ENCODE data around the gene KCNG4. TPM values are rescaled to one million over a fixed set of nuclear protein-coding genes. Genes with fewer than 3 reads are reported as not detected.

The KCNG4 gene
- total and polyA plus RNA-seq, 4 donors = not detected

DNA sequence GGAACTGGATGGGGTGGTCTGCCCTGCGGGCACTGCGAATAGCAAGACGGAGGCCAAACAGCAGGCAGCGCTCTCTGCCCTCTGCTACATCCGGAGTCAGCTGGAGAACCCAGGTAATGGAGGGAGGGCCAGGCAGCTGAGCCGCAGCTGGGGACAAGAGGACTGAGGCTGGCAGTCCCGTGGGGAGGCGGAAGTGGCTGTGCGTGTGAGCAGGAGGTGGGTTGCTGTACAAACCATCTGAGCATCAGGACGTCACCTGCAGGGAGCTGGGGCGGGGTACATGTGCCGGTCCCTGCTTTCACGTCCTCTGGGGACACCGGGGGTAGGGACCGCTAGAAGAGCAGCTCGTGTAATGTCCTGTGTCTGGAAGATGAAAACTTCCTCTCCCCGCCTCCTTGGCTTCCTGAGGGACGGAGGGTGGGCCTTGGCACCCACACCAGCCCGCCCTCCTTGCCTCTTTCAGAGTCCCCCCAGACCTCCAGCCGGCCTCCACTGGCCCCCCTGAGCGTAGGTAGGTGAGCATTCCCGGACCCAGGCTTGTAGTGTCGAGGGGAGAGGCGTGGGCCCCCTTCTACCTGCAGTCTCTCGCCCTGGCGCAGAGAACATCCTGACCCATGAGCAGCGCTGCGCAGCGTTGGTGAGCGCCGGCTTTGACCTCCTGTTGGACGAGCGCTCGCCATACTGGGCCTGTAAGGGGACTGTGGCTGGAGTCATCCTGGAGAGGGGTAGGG, 45.2 kb downstream of the KCNG4 start:
- 71% methylated on average over 34 of the region's 34 CpGs for WGBS
- H3K27ac ChIP-seq (ENCODE audit: low read depth in 1 of 2, low read length in 2 of 2) = no peak overlapping the region
- TF ChIP-seq FOXA2 (IDR thresholded peaks at IDR 0.05) = no peak
- TF ChIP-seq CTCF (IDR thresholded peaks at IDR 0.05; ENCODE audit: low read depth, low read length, missing input control) = no peak
- no peak for TF ChIP-seq HNF4G (IDR thresholded peaks at IDR 0.05)
- no peak for TF ChIP-seq HNF4A (conservative IDR thresholded peaks at IDR 0.05)
- TF ChIP-seq, protein P1, sequence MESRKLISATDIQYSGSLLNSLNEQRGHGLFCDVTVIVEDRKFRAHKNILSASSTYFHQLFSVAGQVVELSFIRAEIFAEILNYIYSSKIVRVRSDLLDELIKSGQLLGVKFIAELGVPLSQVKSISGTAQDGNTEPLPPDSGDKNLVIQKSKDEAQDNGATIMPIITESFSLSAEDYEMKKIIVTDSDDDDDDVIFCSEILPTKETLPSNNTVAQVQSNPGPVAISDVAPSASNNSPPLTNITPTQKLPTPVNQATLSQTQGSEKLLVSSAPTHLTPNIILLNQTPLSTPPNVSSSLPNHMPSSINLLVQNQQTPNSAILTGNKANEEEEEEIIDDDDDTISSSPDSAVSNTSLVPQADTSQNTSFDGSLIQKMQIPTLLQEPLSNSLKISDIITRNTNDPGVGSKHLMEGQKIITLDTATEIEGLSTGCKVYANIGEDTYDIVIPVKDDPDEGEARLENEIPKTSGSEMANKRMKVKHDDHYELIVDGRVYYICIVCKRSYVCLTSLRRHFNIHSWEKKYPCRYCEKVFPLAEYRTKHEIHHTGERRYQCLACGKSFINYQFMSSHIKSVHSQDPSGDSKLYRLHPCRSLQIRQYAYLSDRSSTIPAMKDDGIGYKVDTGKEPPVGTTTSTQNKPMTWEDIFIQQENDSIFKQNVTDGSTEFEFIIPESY (IDR thresholded peaks at IDR 0.05) = no peak
- no peak for TF ChIP-seq SP1 (IDR thresholded peaks at IDR 0.05)
- TF ChIP-seq RXRA (IDR thresholded peaks at IDR 0.05) = no peak
- TF ChIP-seq EGR1 (IDR thresholded peaks at IDR 0.05; ENCODE audit: low read depth in 2 of 2) = no peak
- TF ChIP-seq JUND (IDR thresholded peaks at IDR 0.05) = no peak
- no peak for TF ChIP-seq ATF3 (IDR thresholded peaks at IDR 0.05)
- TF ChIP-seq NR2F2 (IDR thresholded peaks at IDR 0.05) = no peak
- no peak for TF ChIP-seq GABPA (IDR thresholded peaks at IDR 0.05 in 1 of 2, conservative IDR thresholded peaks at IDR 0.05 in 1 of 2)
- TF ChIP-seq RAD21 (IDR thresholded peaks at IDR 0.05) = no peak
- no peak for TF ChIP-seq MAX (IDR thresholded peaks at IDR 0.05)
- no peak for TF ChIP-seq TAF1 (conservative IDR thresholded peaks at IDR 0.05)
- no peak for TF ChIP-seq REST (IDR thresholded peaks at IDR 0.05)
- DNase-seq (ENCODE audit: low spot score) = no peak
- H3K4me3 ChIP-seq (ENCODE audit: low read depth in 1 of 3, low read length in 3 of 3) = no peak overlapping the region
- H3K4me1 ChIP-seq (ENCODE audit: control insufficient read depth in 4 of 4, insufficient read depth in 4 of 4, low read length in 3 of 4) = no peaks in the 10 kb centered on the region
- H3K36me3 ChIP-seq (ENCODE audit: control insufficient read depth in 4 of 4, insufficient read depth in 3 of 4, low read depth in 1 of 4, low read length in 3 of 4) = no peaks in the 10 kb centered on the region
- H3K9me3 ChIP-seq (ENCODE audit: control insufficient read depth in 4 of 4, low read length in 3 of 4) = no peaks in the 10 kb centered on the region
- no peak overlapping the region for H3K9ac ChIP-seq (ENCODE audit: low read depth in 1 of 2, low read length in 2 of 2)
- H3K27me3 ChIP-seq (ENCODE audit: control insufficient read depth in 4 of 4, insufficient read depth in 4 of 4, low read length in 3 of 4) = no peaks in the 10 kb centered on the region

Data from liver (tissue), 9 donors.